ENCODE results near the gene LRRTM3.

Gene LRRTM3

GRCh38 chr10:67144530-67144929 is 218.7 kb downstream of the LRRTM3 start:
- DNase-seq, result no peak
